RWPE2 (cell line): ENCODE data around the gene PTGR3.

Experiments used
- ATAC-seq: fragments of 200-7000 bp; cut with Tn5 transposase; 3 replicates; pipeline ENCODE4 v1.9.1; 2021; ENCODE audit warnings: low read depth
- DNase-seq: peaks from one replicate; pipeline ENCODE4 v3.0.0-alpha.2; 2020; ENCODE audit warnings: low spot score
- H3K27ac ChIP-seq: fragments of 450-650 bp; 2 replicates; pipeline ENCODE4 v1.5.1; 2017; ENCODE audit warnings: mild to moderate bottlenecking; ENCODE audit not compliant: poor library complexity, severe bottlenecking
- H3K27me3 ChIP-seq: fragments of 250-450 bp; sonication (Bioruptor Pico); 2 replicates; pipeline ENCODE4 v1.5.1; 2021; ENCODE audit warnings: mild to moderate bottlenecking, moderate library complexity; ENCODE audit not compliant: insufficient read depth, poor library complexity, severe bottlenecking
- H3K36me3 ChIP-seq: fragments of 250-450 bp; sonication (Bioruptor Pico); 2 replicates; pipeline ENCODE4 v1.5.1; 2020; ENCODE audit warnings: low read depth, mild to moderate bottlenecking, moderate library complexity
- H3K4me1 ChIP-seq: fragments of 250-450 bp; sonication (Bioruptor Pico); 2 replicates; pipeline ENCODE4 v1.5.1; 2021; ENCODE audit warnings: mild to moderate bottlenecking, moderate library complexity; ENCODE audit not compliant: insufficient read depth, poor library complexity, severe bottlenecking
- H3K4me3 ChIP-seq: fragments of 250-450 bp; sonication (Bioruptor Pico); 2 replicates; pipeline ENCODE4 v1.5.1; 2021; ENCODE audit warnings: mild to moderate bottlenecking, moderate library complexity; ENCODE audit not compliant: severe bottlenecking
- H3K9me3 ChIP-seq: fragments of 250-450 bp; sonication (Bioruptor Pico); 2 replicates; pipeline ENCODE4 v1.5.1; 2021; ENCODE audit warnings: mild to moderate bottlenecking, moderate library complexity; ENCODE audit not compliant: severe bottlenecking
- TF ChIP-seq, protein P1 (sequence below): fragments of 450-650 bp; IDR thresholded peaks from one replicate; pipeline ENCODE4 v1.5.1; 2017; ENCODE audit warnings: mild to moderate bottlenecking, moderate library complexity; ENCODE audit not compliant: poor library complexity, severe bottlenecking

The PTGR3 gene, protein sequence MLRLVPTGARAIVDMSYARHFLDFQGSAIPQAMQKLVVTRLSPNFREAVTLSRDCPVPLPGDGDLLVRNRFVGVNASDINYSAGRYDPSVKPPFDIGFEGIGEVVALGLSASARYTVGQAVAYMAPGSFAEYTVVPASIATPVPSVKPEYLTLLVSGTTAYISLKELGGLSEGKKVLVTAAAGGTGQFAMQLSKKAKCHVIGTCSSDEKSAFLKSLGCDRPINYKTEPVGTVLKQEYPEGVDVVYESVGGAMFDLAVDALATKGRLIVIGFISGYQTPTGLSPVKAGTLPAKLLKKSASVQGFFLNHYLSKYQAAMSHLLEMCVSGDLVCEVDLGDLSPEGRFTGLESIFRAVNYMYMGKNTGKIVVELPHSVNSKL

DNA sequence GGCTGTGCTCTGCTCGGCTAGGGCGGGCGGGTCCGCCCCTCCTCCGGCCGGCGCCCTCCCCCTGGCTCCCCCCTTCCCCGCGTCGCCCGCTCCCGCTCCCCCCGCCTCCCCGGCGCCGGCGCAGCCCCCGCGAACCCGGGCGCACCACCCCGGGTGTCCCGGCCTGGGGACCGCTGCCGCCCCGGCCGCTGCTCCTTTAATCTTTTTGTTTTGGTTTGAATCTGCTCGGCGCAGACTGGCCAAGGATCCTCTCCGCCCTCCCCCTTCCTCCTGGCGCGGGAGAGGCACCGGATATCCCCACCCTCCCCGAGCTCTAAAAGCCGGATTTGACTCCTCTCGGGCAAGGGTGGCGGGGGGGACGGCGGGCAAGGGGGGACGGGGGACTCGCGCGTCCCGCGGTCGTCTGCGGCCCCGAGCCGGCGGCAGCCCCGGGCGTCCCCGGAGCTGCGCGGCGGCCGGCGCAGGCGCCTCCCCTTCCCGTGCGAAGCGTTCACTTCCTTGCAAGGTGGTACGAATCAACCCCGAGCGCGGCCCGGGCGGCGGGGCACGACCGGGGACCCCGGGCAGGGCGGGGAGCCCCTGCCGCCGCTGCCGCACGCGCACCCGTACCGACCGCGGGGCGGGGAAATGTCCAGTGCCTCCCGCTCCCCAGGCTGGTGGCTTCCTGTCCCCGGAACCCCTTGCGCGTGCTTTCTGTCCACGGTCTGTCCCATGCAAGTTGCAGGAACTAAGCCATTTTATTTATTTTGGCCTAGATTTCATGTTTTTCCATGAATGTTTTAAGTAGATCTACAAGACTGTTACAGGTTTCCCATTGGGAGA is at the start of gene PTGR3:
TSS of gene PTGR3 (minus strand) at position 11 of the 822 bp plus-strand sequence. CDS start 81 bp downstream, outside the sequence.
- DNase-seq (peak; percentile 86), ATAC-seq (peak; percentile 51)
- Histone ChIP-seq H3K36me3 (no peaks in the 10 kb centered on the region), H3K27me3 (no peaks in the 10 kb centered on the region), H3K4me1 (peaks cover 31% of the 10 kb centered on the region), H3K27ac (peak within 1 kb of the TSS; percentile 96), H3K9me3 (no peaks in the 10 kb centered on the region), H3K4me3 (peak within 1 kb of the TSS; percentile 96)
- TF ChIP-seq, protein P1, sequence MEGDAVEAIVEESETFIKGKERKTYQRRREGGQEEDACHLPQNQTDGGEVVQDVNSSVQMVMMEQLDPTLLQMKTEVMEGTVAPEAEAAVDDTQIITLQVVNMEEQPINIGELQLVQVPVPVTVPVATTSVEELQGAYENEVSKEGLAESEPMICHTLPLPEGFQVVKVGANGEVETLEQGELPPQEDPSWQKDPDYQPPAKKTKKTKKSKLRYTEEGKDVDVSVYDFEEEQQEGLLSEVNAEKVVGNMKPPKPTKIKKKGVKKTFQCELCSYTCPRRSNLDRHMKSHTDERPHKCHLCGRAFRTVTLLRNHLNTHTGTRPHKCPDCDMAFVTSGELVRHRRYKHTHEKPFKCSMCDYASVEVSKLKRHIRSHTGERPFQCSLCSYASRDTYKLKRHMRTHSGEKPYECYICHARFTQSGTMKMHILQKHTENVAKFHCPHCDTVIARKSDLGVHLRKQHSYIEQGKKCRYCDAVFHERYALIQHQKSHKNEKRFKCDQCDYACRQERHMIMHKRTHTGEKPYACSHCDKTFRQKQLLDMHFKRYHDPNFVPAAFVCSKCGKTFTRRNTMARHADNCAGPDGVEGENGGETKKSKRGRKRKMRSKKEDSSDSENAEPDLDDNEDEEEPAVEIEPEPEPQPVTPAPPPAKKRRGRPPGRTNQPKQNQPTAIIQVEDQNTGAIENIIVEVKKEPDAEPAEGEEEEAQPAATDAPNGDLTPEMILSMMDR: no peak

DNA sequence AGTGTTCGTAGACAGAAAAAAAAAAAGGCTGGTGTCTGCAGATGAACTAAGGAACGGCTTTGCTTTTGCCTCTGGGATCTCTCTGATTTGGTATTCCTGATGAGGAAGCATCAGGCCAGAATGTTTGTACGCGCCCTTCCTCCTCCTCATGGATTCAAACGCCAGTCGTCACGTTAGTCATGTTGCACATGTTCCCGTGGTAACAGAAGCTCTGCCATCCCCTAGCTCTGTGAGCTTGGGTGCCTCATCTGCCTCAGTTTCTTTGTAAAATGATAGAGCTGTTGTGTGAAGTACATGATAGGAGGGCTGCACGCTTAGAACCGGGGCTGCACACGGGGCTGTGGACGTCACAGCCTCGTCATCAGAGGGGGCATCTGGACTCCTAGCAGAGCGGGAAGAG is 48.7 kb upstream of the PTGR3 start:
- no peaks in the 10 kb centered on the region for H3K9me3 ChIP-seq
- H3K36me3 ChIP-seq: no peaks in the 10 kb centered on the region
- DNase-seq (no peak), ATAC-seq (no peak)
- no peak overlapping the region for H3K4me3 ChIP-seq
- TF ChIP-seq, protein P1: no peak
- no peaks in the 10 kb centered on the region for H3K4me1 ChIP-seq
- no peaks in the 10 kb centered on the region for H3K27me3 ChIP-seq
- H3K27ac ChIP-seq: no peak overlapping the region

DNA sequence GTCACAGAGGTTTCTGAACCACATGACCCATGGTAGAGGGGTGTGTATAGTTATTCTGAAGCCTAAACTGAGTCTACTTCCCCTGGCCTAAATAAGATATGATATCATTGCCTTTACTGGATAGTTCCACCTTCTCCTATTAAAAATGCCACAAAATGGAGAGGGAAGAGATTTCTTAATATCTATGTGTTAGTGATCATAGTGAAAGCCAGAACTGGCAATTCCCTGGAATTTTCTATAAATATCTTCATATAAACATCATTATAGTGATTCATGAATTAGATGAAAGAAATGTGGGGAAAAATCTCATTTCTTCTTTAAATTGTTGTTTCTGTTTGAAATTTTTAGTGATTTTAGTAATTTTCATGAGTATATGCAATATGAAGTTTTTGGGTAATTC is 47.4 kb upstream of the PTGR3 start:
- no peak overlapping the region for H3K27ac ChIP-seq
- ATAC-seq (no peak), DNase-seq (no peak)
- H3K36me3 ChIP-seq: no peaks in the 10 kb centered on the region
- TF ChIP-seq, protein P1: no peak
- no peaks in the 10 kb centered on the region for H3K9me3 ChIP-seq
- H3K4me3 ChIP-seq: no peak overlapping the region
- H3K27me3 ChIP-seq: no peaks in the 10 kb centered on the region
- H3K4me1 ChIP-seq: no peaks in the 10 kb centered on the region

DNA sequence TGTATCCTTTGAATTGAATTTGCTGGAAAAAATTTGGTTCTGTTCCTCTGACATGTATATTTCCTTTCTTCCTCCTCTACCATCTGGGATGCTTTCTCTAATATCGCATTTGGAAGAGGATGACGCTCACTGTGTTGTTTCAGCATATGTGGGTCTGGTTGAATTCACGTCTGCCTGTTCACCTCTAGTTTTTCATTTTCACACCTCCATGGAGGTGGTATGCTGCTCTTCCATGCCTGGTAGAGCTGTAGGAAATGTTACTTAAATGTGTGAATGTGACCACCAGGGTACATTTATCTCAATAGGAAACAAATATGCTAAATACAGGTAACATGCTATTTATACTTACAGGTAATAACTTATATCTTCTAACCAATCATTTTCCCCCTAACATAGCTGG is 46.2 kb upstream of the PTGR3 start:
- H3K27ac ChIP-seq: no peak overlapping the region
- DNase-seq (no peak), ATAC-seq (no peak)
- H3K4me3 ChIP-seq: no peak overlapping the region
- no peaks in the 10 kb centered on the region for H3K4me1 ChIP-seq
- TF ChIP-seq, protein P1: no peak
- no peaks in the 10 kb centered on the region for H3K27me3 ChIP-seq
- H3K9me3 ChIP-seq: no peaks in the 10 kb centered on the region
- H3K36me3 ChIP-seq: no peaks in the 10 kb centered on the region
